GM12875 (cell line): ENCODE results near the gene UPK1A.

ENCODE experiments used
- H3K4me3 ChIP-seq: one replicate; pipeline ENCODE4 v1.5.1; 2011; ENCODE audit warnings: low read depth, low read length, control low read depth
- CTCF ChIP-seq: IDR thresholded peaks from 2 replicates; pipeline ENCODE4 v1.5.1; 2011; ENCODE audit warnings: low read depth, mild to moderate bottlenecking, control low read depth, inconsistent platforms, low read length, moderate library complexity, borderline replicate concordance; ENCODE audit not compliant: insufficient read depth

UPK1A gene

GRCh38 chr19:35696835-35697234 lies 30.5 kb downstream of the UPK1A start:
- no peak for TF ChIP-seq CTCF
- H3K4me3 ChIP-seq: no peak overlapping the region

- no peak for TF ChIP-seq CTCF
- H3K4me3 ChIP-seq: peak overlapping the region; percentile 67
Observed at GRCh38 chr19:35702223-35703012, 36.1 kb downstream of the UPK1A start.

GRCh38 chr19:35703343-35703742 lies 37.0 kb downstream of the UPK1A start:
- TF ChIP-seq CTCF: no peak
- H3K4me3 ChIP-seq: no peak overlapping the region

GRCh38 chr19:35704218-35704617 lies 37.9 kb downstream of the UPK1A start, which contains the start of gene ZBTB32:
Gene ZBTB32 (plus strand): TSS chr19:35704558. CDS start chr19:35714627, 10,069 bp downstream.
- TF ChIP-seq CTCF: no peak
- H3K4me3 ChIP-seq: no peak within 1 kb of the TSS

- no peak for TF ChIP-seq CTCF
- no peak overlapping the region for H3K4me3 ChIP-seq
Observed at GRCh38 chr19:35708391-35708790, 42.1 kb downstream of the UPK1A start.

- TF ChIP-seq CTCF: no peak
- peak overlapping the region; percentile 28 for H3K4me3 ChIP-seq
Observed at GRCh38 chr19:35710784-35711723, 44.7 kb downstream of the UPK1A start.
